IMR-90 (cell line): ENCODE data around the gene SFXN2.

Experiments
- CEBPB ChIP-seq: IDR thresholded peaks from 2 replicates; pipeline ENCODE4 v1.6.1; 2012; ENCODE audit warnings: low read depth, low read length, improper control_type of control experiment
- CHD1 ChIP-seq: IDR thresholded peaks from 2 replicates; pipeline ENCODE4 v1.6.1; 2012; ENCODE audit warnings: low read depth, low read length, improper control_type of control experiment
- ELK1 ChIP-seq: fragments of 150-350 bp; IDR thresholded peaks from 2 replicates; pipeline ENCODE4 v1.6.1; 2016; ENCODE audit warnings: low read depth, mild to moderate bottlenecking, low read length, moderate library complexity, borderline replicate concordance
- MAFK ChIP-seq: IDR thresholded peaks from 2 replicates; pipeline ENCODE4 v1.6.1; 2012; ENCODE audit warnings: low read depth, low read length, improper control_type of control experiment
- POLR2A ChIP-seq: IDR thresholded peaks from 2 replicates; pipeline ENCODE4 v1.6.1; 2012; ENCODE audit warnings: mild to moderate bottlenecking, low read depth, low read length
- RCOR1 ChIP-seq: IDR thresholded peaks from 2 replicates; pipeline ENCODE4 v1.6.1; 2012; ENCODE audit warnings: mild to moderate bottlenecking, low read length, improper control_type of control experiment; ENCODE audit not compliant: insufficient replicate concordance
- RFX5 ChIP-seq: IDR thresholded peaks from 2 replicates; pipeline ENCODE4 v1.8.0; 2012; ENCODE audit warnings: low read depth, mild to moderate bottlenecking, low read length, moderate library complexity
- SMC3 ChIP-seq: fragments of 150-350 bp; IDR thresholded peaks from 2 replicates; pipeline ENCODE4 v1.6.1; 2016; ENCODE audit warnings: low read depth, mild to moderate bottlenecking, antibody characterized with exemption, low read length, moderate library complexity
- USF2 ChIP-seq: fragments of 150-350 bp; IDR thresholded peaks from 2 replicates; pipeline ENCODE4 v1.6.1; 2017; ENCODE audit warnings: mild to moderate bottlenecking, antibody characterized with exemption, low read length, low read depth
- TF ChIP-seq, protein P1 (sequence below): conservative IDR thresholded peaks from 2 replicates; pipeline ENCODE4 v1.5.1; 2012; ENCODE audit warnings: mild to moderate bottlenecking, low read depth, low read length, improper control_type of control experiment

- TF ChIP-seq, protein P1, sequence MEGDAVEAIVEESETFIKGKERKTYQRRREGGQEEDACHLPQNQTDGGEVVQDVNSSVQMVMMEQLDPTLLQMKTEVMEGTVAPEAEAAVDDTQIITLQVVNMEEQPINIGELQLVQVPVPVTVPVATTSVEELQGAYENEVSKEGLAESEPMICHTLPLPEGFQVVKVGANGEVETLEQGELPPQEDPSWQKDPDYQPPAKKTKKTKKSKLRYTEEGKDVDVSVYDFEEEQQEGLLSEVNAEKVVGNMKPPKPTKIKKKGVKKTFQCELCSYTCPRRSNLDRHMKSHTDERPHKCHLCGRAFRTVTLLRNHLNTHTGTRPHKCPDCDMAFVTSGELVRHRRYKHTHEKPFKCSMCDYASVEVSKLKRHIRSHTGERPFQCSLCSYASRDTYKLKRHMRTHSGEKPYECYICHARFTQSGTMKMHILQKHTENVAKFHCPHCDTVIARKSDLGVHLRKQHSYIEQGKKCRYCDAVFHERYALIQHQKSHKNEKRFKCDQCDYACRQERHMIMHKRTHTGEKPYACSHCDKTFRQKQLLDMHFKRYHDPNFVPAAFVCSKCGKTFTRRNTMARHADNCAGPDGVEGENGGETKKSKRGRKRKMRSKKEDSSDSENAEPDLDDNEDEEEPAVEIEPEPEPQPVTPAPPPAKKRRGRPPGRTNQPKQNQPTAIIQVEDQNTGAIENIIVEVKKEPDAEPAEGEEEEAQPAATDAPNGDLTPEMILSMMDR = no peak
- TF ChIP-seq SMC3 (0 out of 2 replicates have a peak, but pooled peaks have one; percentile 12), POLR2A (peak; percentile 38; the same call in 1 of the 2 replicates), CHD1 (no peak), USF2 (no peak), RCOR1 (no peak), MAFK (peak; percentile 38), ELK1 (no peak), RFX5 (no peak), CEBPB (no peak)
These were observed 38.5 kb upstream of the SFXN2 start for GRCh38 chr10:102675666-102676533.
